Endothelial cell (in vitro differentiated cells): ENCODE results near the gene KCTD13. TPM values are rescaled to one million over a fixed set of nuclear protein-coding genes. Genes with fewer than 3 reads are reported as not detected.

Experiments
- DNase-seq: peaks from one replicate; pipeline ENCODE4 v3.0.0; 2021; ENCODE audit warnings: low spot score
- H3K27ac Mint-ChIP-seq: one replicate; pipeline ENCODE4 v1.8.0; 2021; ENCODE audit warnings: mixed read lengths, inconsistent platforms; ENCODE audit not compliant: unreplicated experiment
- H3K27me3 Mint-ChIP-seq: one replicate; pipeline ENCODE4 v1.8.0; 2021; ENCODE audit warnings: mild to moderate bottlenecking, moderate library complexity, mixed read lengths, inconsistent platforms; ENCODE audit not compliant: unreplicated experiment
- H3K36me3 Mint-ChIP-seq: one replicate; pipeline ENCODE4 v1.8.0; 2021; ENCODE audit warnings: mild to moderate bottlenecking, low read depth, mixed read lengths, inconsistent platforms; ENCODE audit not compliant: unreplicated experiment
- H3K4me1 Mint-ChIP-seq: one replicate; pipeline ENCODE4 v1.8.0; 2021; ENCODE audit warnings: mild to moderate bottlenecking, mixed read lengths, inconsistent platforms; ENCODE audit not compliant: unreplicated experiment
- H3K4me3 Mint-ChIP-seq: one replicate; pipeline ENCODE4 v1.8.0; 2021; ENCODE audit warnings: mild to moderate bottlenecking, mixed read lengths, inconsistent platforms; ENCODE audit not compliant: unreplicated experiment
- H3K9me3 Mint-ChIP-seq: one replicate; pipeline ENCODE4 v1.8.0; 2021; ENCODE audit warnings: mixed read lengths, inconsistent platforms; ENCODE audit not compliant: unreplicated experiment
- CTCF ChIP-seq: fragments of 200-600 bp; sonication (generic); IDR thresholded peaks from one replicate; pipeline ENCODE4 v1.5.0; 2021; ENCODE audit warnings: antibody characterized with exemption; ENCODE audit not compliant: unreplicated experiment
- total RNA-seq: library from RNA; stranded (reverse); fragmentation: NEBNext Ultra II Directional; extraction: Animal tissue kit (Norgen Biotek cat#: 25700); gene quantifications from one replicate; pipeline ENCODE4 v1.2.1, GENCODE V29; 2021; ENCODE audit not compliant: unreplicated experiment

The KCTD13 gene
- total RNA-seq, 1 donor from 2014 or later = 25.8 TPM

DNA sequence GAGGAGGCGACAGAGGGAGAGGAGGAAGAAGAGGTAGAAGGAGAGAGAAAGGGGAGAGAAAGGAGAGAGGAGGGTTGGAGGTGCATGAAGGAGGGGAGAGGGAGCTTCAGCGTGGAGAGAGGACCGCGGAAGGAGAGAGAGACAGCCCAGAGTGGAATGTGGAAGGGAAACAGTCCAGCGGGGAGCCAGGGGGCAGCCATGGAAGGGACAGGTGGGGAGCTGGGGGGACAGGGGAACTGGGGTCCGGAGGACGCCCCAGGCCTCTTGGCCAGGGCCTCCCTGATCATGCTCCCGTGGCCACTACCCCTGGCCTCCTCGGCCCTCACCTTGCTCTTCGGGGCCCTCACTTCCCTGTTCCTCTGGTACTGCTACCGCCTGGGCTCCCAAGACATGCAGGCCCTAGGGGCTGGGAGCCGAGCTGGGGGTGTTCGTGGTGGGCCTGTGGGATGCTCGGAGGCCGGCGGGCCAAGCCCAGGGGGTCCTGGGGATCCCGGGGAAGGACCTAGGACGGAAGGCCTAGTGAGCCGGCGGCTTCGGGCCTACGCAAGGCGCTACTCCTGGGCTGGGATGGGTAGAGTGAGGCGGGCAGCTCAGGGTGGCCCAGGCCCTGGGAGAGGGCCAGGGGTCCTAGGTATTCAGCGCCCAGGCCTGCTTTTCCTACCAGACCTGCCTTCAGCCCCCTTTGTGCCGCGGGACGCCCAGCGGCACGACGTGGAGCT is 25.0 kb downstream of the KCTD13 start:
- peak overlapping the region; percentile 87 for H3K4me3 Mint-ChIP-seq
- H3K27me3 Mint-ChIP-seq = peaks cover 16% of the 10 kb centered on the region
- no peaks in the 10 kb centered on the region for H3K9me3 Mint-ChIP-seq
- no peak for TF ChIP-seq CTCF
- DNase-seq = no peak
- peaks cover 8% of the 10 kb centered on the region for H3K36me3 Mint-ChIP-seq
- H3K27ac Mint-ChIP-seq = no peak overlapping the region
- H3K4me1 Mint-ChIP-seq = peaks cover 13% of the 10 kb centered on the region

- DNase-seq = peak; percentile 31
- H3K36me3 Mint-ChIP-seq = peaks cover 8% of the 10 kb centered on the region
- no peak within 1 kb of the TSS for H3K27ac Mint-ChIP-seq
- H3K4me1 Mint-ChIP-seq = peaks cover 13% of the 10 kb centered on the region
- H3K27me3 Mint-ChIP-seq = peaks cover 17% of the 10 kb centered on the region
- H3K9me3 Mint-ChIP-seq = no peaks in the 10 kb centered on the region
- no peak for TF ChIP-seq CTCF
- H3K4me3 Mint-ChIP-seq = peak within 1 kb of the TSS; percentile 87
Measured at GRCh38 chr16:29900102-29900887, 25.7 kb downstream of the KCTD13 start, which contains the start of gene ASPHD1. ASPHD1 (plus strand) TSS chr16:29900488; CDS start chr16:29900972, 484 bp downstream.

- Mint-ChIP-seq H3K9me3 (no peaks in the 10 kb centered on the region), H3K27ac (peak within 1 kb of the TSS; percentile 13), H3K4me3 (peak within 1 kb of the TSS; percentile 87), H3K36me3 (peaks cover 8% of the 10 kb centered on the region), H3K27me3 (peaks cover 17% of the 10 kb centered on the region), H3K4me1 (peaks cover 13% of the 10 kb centered on the region)
- peak; percentile 6 for TF ChIP-seq CTCF
- DNase-seq = peak; percentile 84
Measured at GRCh38 chr16:29899516-29900101, 26.4 kb downstream of the KCTD13 start, which contains the start of gene SEZ6L2. SEZ6L2 (minus strand) TSS chr16:29899550; CDS start chr16:29899019, 531 bp downstream.

GRCh38 chr16:29898804-29899515 is 27.1 kb downstream of the KCTD13 start:
- peak overlapping the region; percentile 13 for H3K27ac Mint-ChIP-seq
- peak; percentile 74 for DNase-seq

More at GRCh38 chr16:29898804-29899515, 27.1 kb downstream of the KCTD13 start:
- no peak for TF ChIP-seq CTCF
- peak overlapping the region; percentile 77 for H3K4me3 Mint-ChIP-seq
- H3K36me3 Mint-ChIP-seq = peaks cover 8% of the 10 kb centered on the region
- no peaks in the 10 kb centered on the region for H3K9me3 Mint-ChIP-seq
- H3K4me1 Mint-ChIP-seq = peaks cover 13% of the 10 kb centered on the region
- H3K27me3 Mint-ChIP-seq = peaks cover 17% of the 10 kb centered on the region
